NCI-H1105 (cell line): ENCODE measurements around the gene TERC.

Experiments
- DNase-seq: peaks from one replicate; lab custom pipeline; 2025; lab: John Stamatoyannopoulos, UW

Gene TERC

GRCh38 chr3:169764882-169765612 lies at the start of gene TERC:
TERC (minus strand) TSS chr3:169765060.
- DNase-seq = peak; percentile 99

- peak; percentile 73 for DNase-seq
Measured at GRCh38 chr3:169813757-169814517, 49.1 kb upstream of the TERC start.

- no peak for DNase-seq
Measured at GRCh38 chr3:169813278-169813677, 48.4 kb upstream of the TERC start.

GRCh38 chr3:169812332-169813235 lies 47.7 kb upstream of the TERC start, which contains the start of the genes LRRC34 and LRRIQ4:
LRRC34 (minus strand) TSS chr3:169812904; CDS start chr3:169812548, 356 bp downstream.
LRRIQ4 (plus strand) TSS chr3:169812870; CDS start chr3:169821922, 9,052 bp downstream.
- peak; percentile 93 for DNase-seq

GRCh38 chr3:169811631-169812331 lies 46.9 kb upstream of the TERC start:
- peak; percentile 60 for DNase-seq

GRCh38 chr3:169809230-169809795 lies 44.5 kb upstream of the TERC start:
- DNase-seq = no peak

- no peak for DNase-seq
Measured at GRCh38 chr3:169804681-169805080, 39.8 kb upstream of the TERC start.

- DNase-seq = no peak
Measured at GRCh38 chr3:169792359-169792758, 27.5 kb upstream of the TERC start.

GRCh38 chr3:169790687-169791429 lies 26.0 kb upstream of the TERC start:
- no peak for DNase-seq

GRCh38 chr3:169790219-169790618 lies 25.4 kb upstream of the TERC start:
- no peak for DNase-seq

GRCh38 chr3:169787791-169788190 lies 22.9 kb upstream of the TERC start:
- no peak for DNase-seq

- DNase-seq = no peak
Measured at GRCh38 chr3:169787120-169787519, 22.3 kb upstream of the TERC start.

- DNase-seq = no peak
Measured at GRCh38 chr3:169781209-169781855, 16.5 kb upstream of the TERC start.

GRCh38 chr3:169780742-169781141 lies 15.9 kb upstream of the TERC start:
- DNase-seq = no peak

GRCh38 chr3:169777822-169778221 lies 13.0 kb upstream of the TERC start:
- no peak for DNase-seq

GRCh38 chr3:169774186-169774585 lies 9.3 kb upstream of the TERC start:
- no peak for DNase-seq

- peak; percentile 98 for DNase-seq
Measured at GRCh38 chr3:169772897-169773816, 8.3 kb upstream of the TERC start, which contains the start of gene MYNN. MYNN (plus strand) TSS chr3:169773396; CDS start chr3:169774296, 900 bp downstream.

- DNase-seq = peak; percentile 97
Measured at GRCh38 chr3:169772305-169772896, 7.5 kb upstream of the TERC start.
